Activated T-cell treated with anti-CD3 and anti-CD28 coated beads, Interleukin-2, amount 50 U/mL, for 24 hours (primary cell): Measurements from ENCODE around the gene MMRN2.
"Not testable (repeated sequence)": the region's sequence is repeated elsewhere in the genome, so short reads cannot be mapped to it uniquely, and the experiment has no call there.

Source experiments
- DNase-seq: peaks from one replicate; pipeline ENCODE4 v3.0.0-alpha.2; 2020
- H3K27ac Mint-ChIP-seq: 2 replicates; pipeline ENCODE4 v1.8.0; 2020; ENCODE audit warnings: mild to moderate bottlenecking, mixed read lengths
- H3K27me3 Mint-ChIP-seq: 2 replicates; pipeline ENCODE4 v1.8.0; 2020; ENCODE audit warnings: mixed read lengths
- H3K36me3 Mint-ChIP-seq: 2 replicates; pipeline ENCODE4 v1.8.0; 2020; ENCODE audit warnings: low read depth, mixed read lengths
- H3K4me1 Mint-ChIP-seq: 2 replicates; pipeline ENCODE4 v1.8.0; 2020; ENCODE audit warnings: low read depth, mixed read lengths
- H3K4me3 Mint-ChIP-seq: 2 replicates; pipeline ENCODE4 v1.8.0; 2020; ENCODE audit warnings: mild to moderate bottlenecking, moderate library complexity, mixed read lengths
- H3K9me3 Mint-ChIP-seq: 2 replicates; pipeline ENCODE4 v1.8.0; 2020; ENCODE audit warnings: mixed read lengths

Gene MMRN2

GRCh38 chr10:86942441-86943315 is 14.7 kb downstream of the MMRN2 start:
- H3K27me3 Mint-ChIP-seq: peaks cover 5% of the 10 kb centered on the region
- H3K4me1 Mint-ChIP-seq: peaks cover 7% of the 10 kb centered on the region
- H3K36me3 Mint-ChIP-seq: no peaks in the 10 kb centered on the region
- no peak overlapping the region for H3K4me3 Mint-ChIP-seq
- H3K9me3 Mint-ChIP-seq: no peaks in the 10 kb centered on the region
- H3K27ac Mint-ChIP-seq: no peak overlapping the region
- no peak for DNase-seq

- no peak for DNase-seq
- no peak overlapping the region for H3K27ac Mint-ChIP-seq
- H3K36me3 Mint-ChIP-seq: no peaks in the 10 kb centered on the region
- no peak overlapping the region for H3K4me3 Mint-ChIP-seq
- H3K27me3 Mint-ChIP-seq: peaks cover 5% of the 10 kb centered on the region
- H3K9me3 Mint-ChIP-seq: no peaks in the 10 kb centered on the region
- peaks cover 7% of the 10 kb centered on the region for H3K4me1 Mint-ChIP-seq
These were observed 15.4 kb downstream of the MMRN2 start for GRCh38 chr10:86941991-86942421.

- no peaks in the 10 kb centered on the region for H3K36me3 Mint-ChIP-seq
- H3K27ac Mint-ChIP-seq: no peak overlapping the region
- no peaks in the 10 kb centered on the region for H3K27me3 Mint-ChIP-seq
- H3K9me3 Mint-ChIP-seq: no peaks in the 10 kb centered on the region
- DNase-seq: no peak
- peaks cover 7% of the 10 kb centered on the region for H3K4me1 Mint-ChIP-seq
- H3K4me3 Mint-ChIP-seq: no peak overlapping the region
These were observed 16.0 kb downstream of the MMRN2 start for GRCh38 chr10:86941426-86941825.

GRCh38 chr10:86940677-86941076 is 16.7 kb downstream of the MMRN2 start:
- Mint-ChIP-seq H3K4me1 (peaks cover 7% of the 10 kb centered on the region), H3K4me3 (no peak overlapping the region), H3K27ac (no peak overlapping the region), H3K9me3 (no peaks in the 10 kb centered on the region), H3K36me3 (no peaks in the 10 kb centered on the region), H3K27me3 (no peaks in the 10 kb centered on the region)
- DNase-seq: no peak

GRCh38 chr10:86940076-86940475 is 17.3 kb downstream of the MMRN2 start:
- not testable (repeated sequence) for H3K27ac Mint-ChIP-seq, H3K9me3 Mint-ChIP-seq

GRCh38 chr10:86938260-86938659 is 19.2 kb downstream of the MMRN2 start:
- peaks cover 2% of the 10 kb centered on the region for H3K4me1 Mint-ChIP-seq
- no peak overlapping the region for H3K4me3 Mint-ChIP-seq
- no peak overlapping the region for H3K27ac Mint-ChIP-seq
- H3K36me3 Mint-ChIP-seq: no peaks in the 10 kb centered on the region
- no peaks in the 10 kb centered on the region for H3K9me3 Mint-ChIP-seq
- DNase-seq: no peak
- H3K27me3 Mint-ChIP-seq: no peaks in the 10 kb centered on the region

More at GRCh38 chr10:86940076-86940475, 17.3 kb downstream of the MMRN2 start:
- not testable (repeated sequence) for H3K27me3 Mint-ChIP-seq, DNase-seq, H3K4me3 Mint-ChIP-seq, H3K36me3 Mint-ChIP-seq, H3K4me1 Mint-ChIP-seq

- H3K4me1 Mint-ChIP-seq: peaks cover 2% of the 10 kb centered on the region
- no peak overlapping the region for H3K4me3 Mint-ChIP-seq
- H3K36me3 Mint-ChIP-seq: no peaks in the 10 kb centered on the region
- DNase-seq: no peak
- H3K27me3 Mint-ChIP-seq: no peaks in the 10 kb centered on the region
- no peaks in the 10 kb centered on the region for H3K9me3 Mint-ChIP-seq
- no peak overlapping the region for H3K27ac Mint-ChIP-seq
These were observed 19.8 kb downstream of the MMRN2 start for GRCh38 chr10:86937502-86938154.

- no peak overlapping the region for H3K27ac Mint-ChIP-seq
- no peaks in the 10 kb centered on the region for H3K9me3 Mint-ChIP-seq
- no peaks in the 10 kb centered on the region for H3K27me3 Mint-ChIP-seq
- no peak for DNase-seq
- peaks cover 2% of the 10 kb centered on the region for H3K4me1 Mint-ChIP-seq
- no peaks in the 10 kb centered on the region for H3K36me3 Mint-ChIP-seq
- no peak overlapping the region for H3K4me3 Mint-ChIP-seq
These were observed 20.5 kb downstream of the MMRN2 start for GRCh38 chr10:86936661-86937501.

GRCh38 chr10:86934162-86934711 is 23.2 kb downstream of the MMRN2 start:
- not testable (repeated sequence) for H3K27me3 Mint-ChIP-seq, H3K9me3 Mint-ChIP-seq, H3K4me3 Mint-ChIP-seq, H3K4me1 Mint-ChIP-seq, DNase-seq, H3K27ac Mint-ChIP-seq, H3K36me3 Mint-ChIP-seq

GRCh38 chr10:86932674-86933073 is 24.7 kb downstream of the MMRN2 start:
- Mint-ChIP-seq H3K9me3 (no peaks in the 10 kb centered on the region), H3K27ac (no peak overlapping the region), H3K4me1 (no peaks in the 10 kb centered on the region), H3K36me3 (peaks cover 3% of the 10 kb centered on the region), H3K27me3 (no peaks in the 10 kb centered on the region), H3K4me3 (no peak overlapping the region)
- DNase-seq: no peak

- Mint-ChIP-seq H3K27ac (no peak overlapping the region), H3K36me3 (peaks cover 3% of the 10 kb centered on the region), H3K4me1 (no peaks in the 10 kb centered on the region), H3K27me3 (no peaks in the 10 kb centered on the region), H3K4me3 (no peak overlapping the region), H3K9me3 (no peaks in the 10 kb centered on the region)
- no peak for DNase-seq
These were observed 25.5 kb downstream of the MMRN2 start for GRCh38 chr10:86931872-86932271.

GRCh38 chr10:86929468-86930380 is 27.7 kb downstream of the MMRN2 start:
- Mint-ChIP-seq H3K4me3 (no peak overlapping the region), H3K9me3 (no peaks in the 10 kb centered on the region), H3K4me1 (no peaks in the 10 kb centered on the region), H3K36me3 (peaks cover 3% of the 10 kb centered on the region), H3K27ac (no peak overlapping the region), H3K27me3 (no peaks in the 10 kb centered on the region)
- DNase-seq: no peak

GRCh38 chr10:86922553-86922961 is 34.9 kb downstream of the MMRN2 start:
- H3K36me3 Mint-ChIP-seq: peaks cover 23% of the 10 kb centered on the region
- no peaks in the 10 kb centered on the region for H3K27me3 Mint-ChIP-seq
- no peaks in the 10 kb centered on the region for H3K9me3 Mint-ChIP-seq
- no peak overlapping the region for H3K27ac Mint-ChIP-seq
- DNase-seq: no peak
- H3K4me1 Mint-ChIP-seq: no peaks in the 10 kb centered on the region
- no peak overlapping the region for H3K4me3 Mint-ChIP-seq
